ENCODE results near the gene MPDU1. TPM values are rescaled to one million over a fixed set of nuclear protein-coding genes. Genes with fewer than 3 reads are reported as not detected.

MPDU1 gene
- total RNA-seq, 1 donor from 2014 or later: 61.8 TPM

- no peak for DNase-seq (ENCODE audit: extremely low spot score, unreplicated experiment)
- Mint-ChIP-seq H3K27ac (peak within 1 kb of the TSS; percentile 97), H3K4me1 (ENCODE audit: unreplicated experiment) (peaks cover 46% of the 10 kb centered on the region), H3K4me3 (peak within 1 kb of the TSS; percentile 80), H3K27me3 (no peaks in the 10 kb centered on the region), H3K9me3 (no peaks in the 10 kb centered on the region), H3K36me3 (peaks cover 4% of the 10 kb centered on the region)
- no peak for TF ChIP-seq CTCF (conservative IDR thresholded peaks at IDR 0.05)
These were observed 24.9 kb upstream of the MPDU1 start, which contains the start of gene TNFSF13 for GRCh38 chr17:7558544-7559319. Gene TNFSF13, plus strand, starts transcription at chr17:7558750. Its CDS starts 290 bp downstream, at chr17:7559040.

GRCh38 chr17:7559320-7560171 lies 24.1 kb upstream of the MPDU1 start:
- Mint-ChIP-seq H3K4me3 (peak overlapping the region; percentile 95), H3K27me3 (no peaks in the 10 kb centered on the region), H3K36me3 (peaks cover 4% of the 10 kb centered on the region), H3K27ac (peak overlapping the region; percentile 97), H3K4me1 (ENCODE audit: unreplicated experiment) (peaks cover 51% of the 10 kb centered on the region), H3K9me3 (no peaks in the 10 kb centered on the region)
- no peak for TF ChIP-seq CTCF (conservative IDR thresholded peaks at IDR 0.05)
- DNase-seq (ENCODE audit: extremely low spot score, unreplicated experiment): no peak

GRCh38 chr17:7560172-7561027 lies 23.3 kb upstream of the MPDU1 start:
- no peak for DNase-seq (ENCODE audit: extremely low spot score, unreplicated experiment)
- peak; percentile 74 for TF ChIP-seq CTCF (conservative IDR thresholded peaks at IDR 0.05)
- Mint-ChIP-seq H3K27me3 (no peaks in the 10 kb centered on the region), H3K27ac (peak overlapping the region; percentile 97), H3K4me1 (ENCODE audit: unreplicated experiment) (peaks cover 46% of the 10 kb centered on the region), H3K9me3 (no peaks in the 10 kb centered on the region), H3K36me3 (peaks cover 4% of the 10 kb centered on the region), H3K4me3 (peak overlapping the region; percentile 95)

DNA sequence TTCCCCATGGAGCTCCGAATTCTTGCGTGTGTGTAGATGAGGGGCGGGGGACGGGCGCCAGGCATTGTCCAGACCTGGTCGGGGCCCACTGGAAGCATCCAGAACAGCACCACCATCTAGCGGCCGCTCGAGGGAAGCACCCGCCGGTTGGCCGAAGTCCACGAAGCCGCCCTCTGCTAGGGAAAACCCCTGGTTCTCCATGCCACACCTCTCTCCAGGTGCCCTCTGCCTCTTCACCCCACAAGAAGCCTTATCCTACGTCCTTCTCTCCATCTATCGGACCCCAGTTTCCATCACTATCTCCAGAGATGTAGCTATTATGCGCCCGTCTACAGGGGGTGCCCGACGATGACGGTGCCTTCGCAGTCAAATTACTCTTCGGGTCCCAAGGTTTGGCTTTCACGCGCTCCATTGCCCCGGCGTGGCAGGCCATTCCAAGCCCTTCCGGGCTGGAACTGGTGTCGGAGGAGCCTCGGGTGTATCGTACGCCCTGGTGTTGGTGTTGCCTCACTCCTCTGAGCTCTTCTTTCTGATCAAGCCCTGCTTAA lies 22.6 kb upstream of the MPDU1 start:
- TF ChIP-seq CTCF (conservative IDR thresholded peaks at IDR 0.05): peak; percentile 78
- Mint-ChIP-seq H3K27ac (peak overlapping the region; percentile 97), H3K9me3 (no peaks in the 10 kb centered on the region), H3K4me1 (ENCODE audit: unreplicated experiment) (peaks cover 42% of the 10 kb centered on the region), H3K4me3 (peak overlapping the region; percentile 95), H3K36me3 (peaks cover 4% of the 10 kb centered on the region), H3K27me3 (no peaks in the 10 kb centered on the region)
- DNase-seq (ENCODE audit: extremely low spot score, unreplicated experiment): peak; percentile 91

Measured in type B pancreatic cell (in vitro differentiated cells).